Stomach (tissue), 9 donors: ENCODE data around the gene CTIF. TPM values are rescaled to one million over a fixed set of nuclear protein-coding genes. Genes with fewer than 3 reads are reported as not detected.
"Not testable (repeated sequence)": the region's sequence is repeated elsewhere in the genome, so short reads cannot be mapped to it uniquely, and the experiment has no call there.

Experiments used
- DNase-seq, 2 donors: peaks; one replicate each; pipeline versions ENCODE4 v3.0.0 to v3.0.0-alpha.2; 2013 to 2019
- H3K27ac ChIP-seq, 5 donors: fragments of 200-600 bp in 4 of 5; sonication (generic) in 4 of 5; one replicate each; pipeline ENCODE4 v1.5.1; 2013 to 2019; ENCODE audit warnings: mild to moderate bottlenecking in 1 of 5, moderate library complexity in 1 of 5
- H3K27me3 ChIP-seq, 3 donors: fragments of 200-600 bp; sonication (generic); one replicate each; pipeline ENCODE4 v1.5.1; 2017 to 2019; ENCODE audit warnings: mixed run types in 1 of 3
- H3K36me3 ChIP-seq, 4 donors: fragments of 200-600 bp; sonication (generic); 1 replicate in 3 of 4; 2 replicates in 1 of 4; pipeline ENCODE4 v1.5.1; 2016 to 2019
- H3K4me1 ChIP-seq, 4 donors: fragments of 200-600 bp; sonication (generic); one replicate each; pipeline ENCODE4 v1.5.1; 2016 to 2019
- H3K4me3 ChIP-seq, 4 donors: fragments of 200-600 bp; sonication (generic) in 3 of 4; one replicate each; pipeline ENCODE4 v1.5.1; 2016 to 2019; ENCODE audit warnings: mild to moderate bottlenecking in 1 of 4
- H3K9me3 ChIP-seq, 4 donors: fragments of 200-600 bp; sonication (generic); one replicate each; pipeline ENCODE4 v1.5.1; 2016 to 2019
- EP300 ChIP-seq: sonication (generic); formaldehyde crosslinking; IDR thresholded peaks from one replicate; pipeline ENCODE4 v1.6.1; 2017; ENCODE audit warnings: antibody characterized with exemption
- POLR2A ChIP-seq, 4 donors: fragments of 450-650 bp; IDR thresholded peaks; one replicate each; pipeline ENCODE4 v1.6.1; 2016; ENCODE audit warnings: antibody characterized with exemption in 4 of 4, control low read depth in 2 of 4, mild to moderate bottlenecking in 1 of 4, moderate library complexity in 1 of 4
- POLR2AphosphoS5 ChIP-seq, 3 donors: sonication (generic); formaldehyde crosslinking; IDR thresholded peaks; one replicate each; pipeline ENCODE4 v1.6.1; 2016; ENCODE audit warnings: antibody characterized with exemption in 3 of 3
- WGBS, 5 donors: extraction: QIAGEN DNeasy Blood & Tissue Kit in 3 of 5; methylation state at CpG; one replicate each; pipeline versions ENCODE4 v1.1.5 to v1.1.7; 2013 to 2018; 5-methylcytosine and 5-hydroxymethylcytosine counted together
- intact Hi-C: fragments of 100-400 bp; cut with DNase I; formaldehyde crosslinking; loops from one replicate; pipeline ENCODE4 v1.15.1; 2023; ENCODE audit warnings: low total_unique reads
- polyA plus RNA-seq, 3 donors: library from polyadenylated mRNA; stranded (reverse); fragments of 200-250 nt; gene quantifications; one replicate each; pipeline ENCODE4 v1.2.3, GENCODE V29; 2013
- total RNA-seq, 5 donors: library from RNA; depleted of rRNA; stranded (reverse); fragments of >200 nt; gene quantifications; one replicate each; pipeline versions ENCODE4 v1.1.0 to v1.2.3, GENCODE V29; 2014 to 2016
- TF ChIP-seq, protein P1 (sequence below), 7 experiments: fragments of 450-650 bp in 4 of 7; fragments of 200-600 bp in 3 of 7; sonication (generic) in 3 of 7; IDR thresholded peaks; one replicate each; pipeline ENCODE4 v1.5.1; 2016 to 2019; ENCODE audit warnings: antibody characterized with exemption in 7 of 7, control low read depth in 2 of 7, mild to moderate bottlenecking in 1 of 7
- donor health status: healthy with polysubstance abuse.
- donor health status: Bipolar disorder and iron deficiency.
- donor health status: healthy.

The CTIF gene
- total and polyA plus RNA-seq, 8 donors: 16.3 to 105 (median 30.3) TPM

DNA sequence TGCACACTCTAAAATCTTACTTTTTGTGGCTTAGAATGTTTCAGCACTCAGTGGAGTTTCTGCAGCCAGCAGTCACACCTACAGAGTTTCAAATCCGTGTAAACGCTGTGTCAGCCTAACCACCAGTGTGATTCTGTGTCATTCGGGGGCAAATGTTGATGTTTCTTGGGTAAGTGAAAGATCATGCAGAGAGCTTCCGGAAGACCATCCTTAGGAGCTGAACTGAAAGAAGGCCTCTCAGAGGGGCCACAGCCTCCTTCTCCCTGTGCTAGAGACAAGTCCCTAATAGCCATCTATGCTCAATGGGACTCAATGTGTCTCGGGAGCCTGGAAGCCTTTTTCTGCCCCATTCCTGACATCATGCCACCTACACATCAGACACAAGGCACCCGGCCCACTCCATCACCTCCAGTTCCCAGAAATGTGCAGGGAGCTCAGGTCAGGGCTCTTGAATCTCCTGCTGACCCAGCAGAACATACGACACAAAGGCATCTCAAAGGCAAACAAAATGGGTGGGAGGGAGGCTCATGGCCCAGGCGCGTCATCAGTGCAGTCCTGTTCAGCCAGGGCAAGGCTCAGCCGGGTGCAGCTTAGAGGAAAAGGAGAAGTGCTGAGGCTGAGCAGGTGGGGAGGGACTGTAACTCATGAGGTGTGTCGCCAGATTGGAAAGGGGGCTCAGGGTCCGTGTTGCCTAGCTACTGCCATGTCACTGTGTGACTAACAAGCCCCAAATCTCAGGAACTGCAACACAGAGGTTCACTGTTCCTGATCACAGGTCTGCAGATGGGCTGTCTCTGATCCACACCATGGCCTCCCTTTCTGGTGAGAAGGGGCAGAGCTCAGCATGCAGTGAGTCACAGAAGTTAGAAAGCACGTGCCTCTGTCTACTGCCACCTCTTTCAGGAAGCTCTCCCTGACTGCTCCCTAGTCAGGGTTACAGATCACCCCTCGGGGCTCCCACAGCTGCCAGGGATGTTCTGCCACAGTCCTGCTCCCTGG is 329.9 kb downstream of the CTIF start:
- DNase-seq: peak; percentile 37 to 77
- no peaks in the 10 kb centered on the region for H3K36me3 ChIP-seq
- H3K27me3 ChIP-seq: no peaks in the 10 kb centered on the region
- H3K9me3 ChIP-seq: no peaks in the 10 kb centered on the region
- peaks cover 3 to 39% (median 7%) of the 10 kb centered on the region in 4 donors for H3K4me1 ChIP-seq
- TF ChIP-seq POLR2AphosphoS5 (IDR thresholded peaks at IDR 0.05): no peak
- TF ChIP-seq EP300: no peak
- TF ChIP-seq POLR2A (IDR thresholded peaks at IDR 0.05): no peak
- TF ChIP-seq, protein P1, sequence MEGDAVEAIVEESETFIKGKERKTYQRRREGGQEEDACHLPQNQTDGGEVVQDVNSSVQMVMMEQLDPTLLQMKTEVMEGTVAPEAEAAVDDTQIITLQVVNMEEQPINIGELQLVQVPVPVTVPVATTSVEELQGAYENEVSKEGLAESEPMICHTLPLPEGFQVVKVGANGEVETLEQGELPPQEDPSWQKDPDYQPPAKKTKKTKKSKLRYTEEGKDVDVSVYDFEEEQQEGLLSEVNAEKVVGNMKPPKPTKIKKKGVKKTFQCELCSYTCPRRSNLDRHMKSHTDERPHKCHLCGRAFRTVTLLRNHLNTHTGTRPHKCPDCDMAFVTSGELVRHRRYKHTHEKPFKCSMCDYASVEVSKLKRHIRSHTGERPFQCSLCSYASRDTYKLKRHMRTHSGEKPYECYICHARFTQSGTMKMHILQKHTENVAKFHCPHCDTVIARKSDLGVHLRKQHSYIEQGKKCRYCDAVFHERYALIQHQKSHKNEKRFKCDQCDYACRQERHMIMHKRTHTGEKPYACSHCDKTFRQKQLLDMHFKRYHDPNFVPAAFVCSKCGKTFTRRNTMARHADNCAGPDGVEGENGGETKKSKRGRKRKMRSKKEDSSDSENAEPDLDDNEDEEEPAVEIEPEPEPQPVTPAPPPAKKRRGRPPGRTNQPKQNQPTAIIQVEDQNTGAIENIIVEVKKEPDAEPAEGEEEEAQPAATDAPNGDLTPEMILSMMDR (IDR thresholded peaks at IDR 0.05): no peak
- intact Hi-C loops: no loop called here
- 46 to 65% (median 59%) methylated on average over 12 to 14 of the region's 14 CpGs for WGBS, 5 donors
- H3K27ac ChIP-seq: peak overlapping the region in 1 of 5 donors; percentile 18
- H3K4me3 ChIP-seq: no peak overlapping the region

DNA sequence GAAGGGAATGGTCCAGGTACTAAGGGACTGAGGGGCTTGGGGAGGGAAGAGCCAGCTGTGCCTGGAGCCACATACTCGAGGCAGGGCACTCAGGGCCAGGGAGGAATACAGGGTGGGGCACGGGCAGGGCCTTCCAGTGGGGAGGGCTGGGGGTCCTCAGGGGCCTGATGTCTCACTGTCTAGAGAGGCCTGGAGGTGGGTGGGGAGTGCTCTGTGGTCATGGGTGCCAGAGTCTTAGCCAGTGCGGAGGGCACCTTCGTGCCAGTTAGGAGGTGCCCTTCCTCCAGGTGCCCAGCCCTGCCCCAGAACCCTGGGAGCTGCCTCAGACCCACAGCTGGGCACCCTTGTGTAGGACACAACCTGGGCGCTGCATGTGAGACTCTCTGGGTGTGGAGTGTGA is 330.8 kb downstream of the CTIF start:
- no peak overlapping the region for H3K27ac ChIP-seq
- TF ChIP-seq POLR2AphosphoS5 (IDR thresholded peaks at IDR 0.05) (no peak), POLR2A (IDR thresholded peaks at IDR 0.05) (no peak), EP300 (no peak)
- TF ChIP-seq, protein P1 (IDR thresholded peaks at IDR 0.05): no peak
- H3K9me3 ChIP-seq: no peaks in the 10 kb centered on the region
- H3K27me3 ChIP-seq: no peaks in the 10 kb centered on the region
- WGBS, 5 donors: 73 to 93% (median 75%) methylated on average over 3 to 5 of the region's 5 CpGs
- H3K4me1 ChIP-seq: peaks cover 3 to 41% (median 7%) of the 10 kb centered on the region in 4 donors
- intact Hi-C loops: no loop called here
- H3K36me3 ChIP-seq: no peaks in the 10 kb centered on the region
- H3K4me3 ChIP-seq: no peak overlapping the region
- DNase-seq: no peak

DNA sequence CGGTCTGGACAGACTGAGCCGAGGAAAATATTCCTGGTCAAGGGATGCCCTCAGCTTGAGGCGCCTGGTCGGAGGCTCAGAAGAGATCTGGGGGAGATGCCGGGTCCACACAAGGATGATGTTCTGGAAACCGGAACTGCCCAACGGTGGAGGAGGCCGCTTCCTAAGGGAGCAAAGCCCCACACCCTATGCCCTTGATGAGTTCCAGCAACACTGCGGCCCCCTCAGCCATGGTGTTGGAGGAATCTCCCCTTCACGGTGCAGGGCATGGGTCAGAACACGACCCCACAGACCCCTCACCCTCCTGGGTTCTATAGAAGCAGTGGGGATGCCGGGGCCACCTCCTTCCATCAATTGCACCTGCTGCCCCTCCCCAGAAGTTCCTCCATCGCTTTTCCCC is 332.1 kb downstream of the CTIF start:
- H3K9me3 ChIP-seq, DNase-seq, intact Hi-C loops, H3K36me3 ChIP-seq, H3K27ac ChIP-seq, H3K27me3 ChIP-seq, H3K4me3 ChIP-seq: not testable (repeated sequence)
- peaks cover 3 to 41% (median 7%) of the 10 kb centered on the region in 4 donors for H3K4me1 ChIP-seq
- WGBS, 5 donors: 78 to 95% (median 86%) methylated on average over 5 to 13 of the region's 13 CpGs

DNA sequence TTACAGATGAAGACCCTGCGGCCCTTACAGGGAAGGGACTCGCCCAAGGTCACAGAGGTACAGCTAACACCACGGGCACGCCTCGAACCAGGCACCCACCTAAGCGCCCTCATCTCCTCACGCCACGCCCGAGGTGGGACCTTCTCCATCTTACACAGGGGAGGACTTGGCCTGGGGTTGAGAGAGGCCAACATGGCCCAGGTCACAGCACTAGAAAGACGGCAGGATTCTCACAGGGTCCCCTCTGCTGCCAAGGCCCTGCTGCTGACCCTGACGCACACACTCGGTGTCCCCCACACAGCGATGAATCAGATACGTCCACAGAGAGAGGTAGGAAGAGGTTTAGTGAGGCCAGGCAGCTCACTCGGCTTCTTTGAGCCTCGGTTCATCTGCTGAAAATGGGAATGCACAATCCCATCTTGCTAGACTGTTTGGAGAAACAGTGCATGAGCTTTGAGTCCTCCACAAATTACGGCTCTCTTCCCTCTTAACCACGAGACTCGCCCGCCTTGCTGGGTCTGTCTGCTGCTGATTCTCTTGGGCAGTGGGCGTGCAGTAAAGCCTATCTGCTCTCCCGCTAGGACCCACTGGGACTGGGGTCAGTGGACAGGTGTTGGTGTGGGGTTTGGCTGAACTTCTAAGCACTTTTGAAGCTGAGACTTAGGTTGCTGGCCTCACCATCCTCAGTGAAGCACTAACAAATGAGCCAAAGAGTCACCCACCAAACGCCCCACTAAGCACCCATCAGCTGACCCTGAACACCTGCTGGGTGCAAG is 332.7 kb downstream of the CTIF start:
- H3K4me1 ChIP-seq: peaks cover 0 to 34% (median 4%) of the 10 kb centered on the region in 4 donors
- no peak for TF ChIP-seq POLR2A (IDR thresholded peaks at IDR 0.05)
- TF ChIP-seq EP300: no peak
- TF ChIP-seq, protein P1 (IDR thresholded peaks at IDR 0.05): no peak
- TF ChIP-seq POLR2AphosphoS5 (IDR thresholded peaks at IDR 0.05): no peak
- no peak overlapping the region for H3K4me3 ChIP-seq
- WGBS, 5 donors: 91 to 94% (median 91%) methylated on average over 20 to 23 of the region's 23 CpGs
- no peaks in the 10 kb centered on the region for H3K27me3 ChIP-seq
- intact Hi-C loops: no loop called here
- DNase-seq: no peak
- no peak overlapping the region for H3K27ac ChIP-seq
- no peaks in the 10 kb centered on the region for H3K9me3 ChIP-seq
- no peaks in the 10 kb centered on the region for H3K36me3 ChIP-seq
